Measurements from ENCODE around the gene DNAI7. TPM values are rescaled to one million over a fixed set of nuclear protein-coding genes. Genes with fewer than 3 reads are reported as not detected.

Gene DNAI7
- total RNA-seq, 2 experiments from 2014 or later = 0.36 TPM; not detected in 1

GRCh38 chr12:25207411-25207810, 12.5 kb upstream of the DNAI7 start:
- Mint-ChIP-seq H3K36me3 (ENCODE audit: low read depth) (peaks cover 67% of the 10 kb centered on the region), H3K4me1 (ENCODE audit: low read depth) (peaks cover 23% of the 10 kb centered on the region), H3K27me3 (no peaks in the 10 kb centered on the region), H3K9me3 (no peaks in the 10 kb centered on the region), H3K27ac (no peak overlapping the region), H3K4me3 (no peak overlapping the region)
- Histone ChIP-seq H3K4me3 (ENCODE audit: low read length) (no peak overlapping the region), H3K9me3 (ENCODE audit: control insufficient read depth in 1 of 2, insufficient read depth in 1 of 2, low read length in 2 of 2) (no peaks in the 10 kb centered on the region), H3K36me3 (ENCODE audit: insufficient read depth, low read length) (peaks cover 37% of the 10 kb centered on the region), H3K27me3 (ENCODE audit: control insufficient read depth in 1 of 2, insufficient read depth in 2 of 2, low read length in 2 of 2) (no peaks in the 10 kb centered on the region), H3K4me1 (ENCODE audit: insufficient read depth, low read length) (no peaks in the 10 kb centered on the region), H3K27ac (ENCODE audit: low read depth in 1 of 2, low read length in 2 of 2) (no peak overlapping the region)
- DNase-seq = no peak
- intact Hi-C loops (cut with DNase I, micrococcal nuclease) = loop anchor here in 1 of 2 experiments (10.0 kb wide), 1 partner anchor 907 kb away; no protein-coding TSS in a partner anchor
- ChIA-PET CTCF (interaction anchor here (0.6 kb wide), 1 partner anchor 10 kb away, joined by 3 read pairs; no protein-coding TSS in a partner anchor), POLR2A (no interaction called here)
- TF ChIP-seq CTCF (IDR thresholded peaks at IDR 0.05) = no peak
- ATAC-seq (ENCODE audit: poor library complexity) = no peak

- peak overlapping the region; percentile 5 for H3K27ac Mint-ChIP-seq
- ATAC-seq (ENCODE audit: poor library complexity) = no peak
- H3K27me3 Mint-ChIP-seq = no peaks in the 10 kb centered on the region
- ChIA-PET POLR2A (no interaction called here), CTCF (interaction anchor here (1.1 to 1.3 kb wide), 2 partner anchors 21 to 39 kb away, joined by 3 read pairs; no protein-coding TSS in a partner anchor)
- H3K4me3 Mint-ChIP-seq = no peak overlapping the region
- H3K36me3 Mint-ChIP-seq (ENCODE audit: low read depth) = peaks cover 47% of the 10 kb centered on the region
- H3K27ac ChIP-seq (ENCODE audit: low read depth in 1 of 2, low read length in 2 of 2) = no peak overlapping the region
- H3K9me3 Mint-ChIP-seq = no peaks in the 10 kb centered on the region
- no peak overlapping the region for H3K4me3 ChIP-seq (ENCODE audit: low read length)
- TF ChIP-seq CTCF (IDR thresholded peaks at IDR 0.05) = no peak
- intact Hi-C loops (cut with DNase I, micrococcal nuclease) = loop anchor here (5.0 to 10.0 kb wide), 2 partner anchors 913 to 1815 kb away; no protein-coding TSS in a partner anchor
- no peaks in the 10 kb centered on the region for H3K4me1 ChIP-seq (ENCODE audit: insufficient read depth, low read length)
- peaks cover 17% of the 10 kb centered on the region for H3K36me3 ChIP-seq (ENCODE audit: insufficient read depth, low read length)
- H3K27me3 ChIP-seq (ENCODE audit: control insufficient read depth in 1 of 2, insufficient read depth in 2 of 2, low read length in 2 of 2) = no peaks in the 10 kb centered on the region
- no peak for DNase-seq
- no peaks in the 10 kb centered on the region for H3K9me3 ChIP-seq (ENCODE audit: control insufficient read depth in 1 of 2, insufficient read depth in 1 of 2, low read length in 2 of 2)
- H3K4me1 Mint-ChIP-seq (ENCODE audit: low read depth) = peaks cover 52% of the 10 kb centered on the region
Measured at GRCh38 chr12:25202137-25202536, 7.2 kb upstream of the DNAI7 start.

GRCh38 chr12:25200703-25201102, 5.7 kb upstream of the DNAI7 start:
- CTCF ChIA-PET = no interaction called here
- H3K4me1 Mint-ChIP-seq (ENCODE audit: low read depth) = peaks cover 63% of the 10 kb centered on the region
- H3K27ac Mint-ChIP-seq = no peak overlapping the region
- Histone ChIP-seq H3K4me1 (ENCODE audit: insufficient read depth, low read length) (peaks cover 3% of the 10 kb centered on the region), H3K27ac (ENCODE audit: low read depth in 1 of 2, low read length in 2 of 2) (no peak overlapping the region), H3K36me3 (ENCODE audit: insufficient read depth, low read length) (peaks cover 12% of the 10 kb centered on the region), H3K4me3 (ENCODE audit: low read length) (no peak overlapping the region), H3K27me3 (ENCODE audit: control insufficient read depth in 1 of 2, insufficient read depth in 2 of 2, low read length in 2 of 2) (no peaks in the 10 kb centered on the region), H3K9me3 (ENCODE audit: control insufficient read depth in 1 of 2, insufficient read depth in 1 of 2, low read length in 2 of 2) (no peaks in the 10 kb centered on the region)
- intact Hi-C loops (cut with DNase I, micrococcal nuclease) = loop anchor here (5.0 to 10.0 kb wide), 2 partner anchors 914 to 1817 kb away; no protein-coding TSS in a partner anchor
- no peak overlapping the region for H3K4me3 Mint-ChIP-seq
- no peaks in the 10 kb centered on the region for H3K27me3 Mint-ChIP-seq
- H3K36me3 Mint-ChIP-seq (ENCODE audit: low read depth) = peaks cover 35% of the 10 kb centered on the region
- ATAC-seq (ENCODE audit: poor library complexity) (no peak), DNase-seq (no peak)
- no peak for TF ChIP-seq CTCF (IDR thresholded peaks at IDR 0.05)
- H3K9me3 Mint-ChIP-seq = no peaks in the 10 kb centered on the region
- POLR2A ChIA-PET = interaction anchor here (0.7 kb wide), 1 partner anchor 928 kb away, joined by 5 read pairs; no protein-coding TSS in a partner anchor
